ENCODE data around the gene CLDN22. TPM values are rescaled to one million over a fixed set of nuclear protein-coding genes. Genes with fewer than 3 reads are reported as not detected.

Gene CLDN22
- total RNA-seq, 1 donor from 2014 or later: not detected

DNA sequence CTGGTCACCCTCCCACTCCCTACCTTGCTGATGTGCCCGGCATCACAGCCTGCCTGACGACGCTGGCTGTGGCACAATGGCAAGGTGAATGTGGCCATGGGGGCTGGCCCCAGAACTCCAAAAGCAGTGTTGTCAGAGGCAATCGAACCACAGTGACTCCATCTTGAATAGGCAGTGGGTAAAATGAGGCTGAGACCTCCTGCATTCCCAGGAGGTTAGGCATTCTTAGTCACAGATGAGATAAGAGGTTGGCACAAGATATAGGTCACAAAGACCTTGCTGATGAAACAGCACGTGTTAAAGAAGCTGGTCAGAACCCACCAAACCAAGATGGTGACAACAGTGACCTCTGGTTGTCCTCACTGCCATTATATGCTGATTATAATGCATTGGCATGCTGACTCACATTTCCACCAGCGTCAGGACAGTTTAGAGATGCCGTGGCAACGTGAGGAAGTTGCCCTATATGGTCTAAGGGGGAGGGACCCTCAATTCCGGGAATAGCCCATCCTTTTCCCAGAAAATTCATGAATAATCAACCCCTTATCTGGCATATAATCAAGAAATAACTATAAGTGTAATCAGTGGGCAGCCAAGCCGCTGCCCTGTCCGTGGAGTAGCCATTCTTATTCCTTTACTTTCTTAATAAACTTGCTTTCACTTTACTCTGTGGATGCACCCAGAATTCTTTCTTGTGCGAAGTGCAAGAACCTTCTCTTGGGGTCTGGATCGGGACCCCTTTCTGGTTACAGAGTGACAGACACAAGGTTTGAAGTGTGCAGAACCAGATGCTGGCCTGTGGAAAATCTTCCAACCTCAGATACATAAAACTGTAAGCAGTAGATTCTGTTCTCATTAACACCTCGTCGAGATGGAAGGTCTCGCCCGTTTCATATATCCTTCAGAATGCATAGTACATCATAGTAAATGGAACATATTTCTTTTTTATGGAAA is 28.9 kb upstream of the CLDN22 start:
- DNase-seq (ENCODE audit: low spot score) (peak; percentile 17), ATAC-seq (no peak)
- intact Hi-C loops (cut with DNase I): no loop called here

GRCh38 chr4:183348136-183348535 is 28.1 kb upstream of the CLDN22 start:
- intact Hi-C loops (cut with DNase I): no loop called here
- DNase-seq (ENCODE audit: low spot score) (peak; percentile 31), ATAC-seq (no peak)

DNA sequence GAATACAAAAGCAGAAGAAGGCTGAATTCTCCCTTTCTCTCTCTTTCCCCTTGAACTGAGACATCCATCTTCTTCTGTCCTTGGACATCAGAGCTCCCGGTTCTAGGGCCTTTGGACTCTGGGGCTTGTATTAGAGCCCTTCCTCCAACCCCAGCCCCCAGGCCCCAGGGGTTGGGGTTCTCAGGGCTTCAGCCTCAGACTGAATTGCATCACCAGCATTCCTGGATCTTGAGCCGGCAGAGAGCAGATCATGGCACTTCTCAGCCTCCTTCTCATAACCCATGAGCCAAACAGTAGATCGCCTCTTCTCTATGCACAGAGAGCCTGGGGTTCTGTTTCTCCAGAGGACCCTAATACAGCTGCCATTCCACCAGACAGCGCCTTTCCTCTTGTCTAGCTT is 27.5 kb upstream of the CLDN22 start:
- intact Hi-C loops (cut with DNase I): no loop called here
- DNase-seq (ENCODE audit: low spot score): peak; percentile 13

GRCh38 chr4:183347146-183347545 is 27.1 kb upstream of the CLDN22 start:
- DNase-seq (ENCODE audit: low spot score) (peak; percentile 32), ATAC-seq (no peak)
- intact Hi-C loops (cut with DNase I): no loop called here

More for the DNA sequence above, 27.5 kb upstream of the CLDN22 start:
- ATAC-seq: no peak

GRCh38 chr4:183345261-183345660 is 25.2 kb upstream of the CLDN22 start:
- ATAC-seq (no peak), DNase-seq (ENCODE audit: low spot score) (no peak)
- intact Hi-C loops (cut with DNase I): no loop called here

DNA sequence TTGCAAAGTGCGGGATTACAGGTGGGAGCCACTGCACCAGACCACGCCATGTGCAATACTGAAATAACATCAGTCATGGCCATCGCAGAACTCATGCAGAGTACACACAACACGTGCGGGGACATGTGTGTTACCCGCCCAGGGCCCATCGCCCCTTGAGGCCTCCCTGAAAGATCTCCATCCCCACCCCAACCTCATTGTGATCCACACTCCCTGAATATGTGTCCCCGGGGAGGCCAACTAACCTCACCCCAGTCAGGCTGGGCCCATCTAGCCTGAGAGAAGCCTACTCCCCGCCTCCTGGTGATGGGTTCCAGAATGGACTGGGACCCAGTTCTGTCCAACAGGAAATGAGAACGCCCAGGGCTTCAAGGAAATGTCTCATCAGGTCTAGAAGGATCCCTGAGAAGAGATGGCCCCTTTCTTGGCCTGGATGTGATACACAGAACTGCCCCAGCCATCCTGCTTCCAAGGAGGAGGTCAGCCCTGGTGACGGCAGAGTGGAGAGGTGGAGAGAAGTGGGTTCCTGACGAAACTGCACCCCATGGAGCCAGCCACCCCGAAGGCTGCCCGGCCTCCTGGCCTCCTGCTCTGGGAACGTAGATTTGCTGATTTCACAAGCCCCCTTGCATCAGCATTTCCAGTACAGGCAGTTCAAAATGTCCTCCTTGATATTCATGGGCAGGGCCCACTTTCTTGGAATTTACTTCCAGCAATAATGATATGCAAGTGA is 24.6 kb upstream of the CLDN22 start:
- ATAC-seq (no peak), DNase-seq (ENCODE audit: low spot score) (no peak)
- intact Hi-C loops (cut with DNase I): no loop called here

- intact Hi-C loops (cut with DNase I): no loop called here
- DNase-seq (ENCODE audit: low spot score) (no peak), ATAC-seq (no peak)
Observed at GRCh38 chr4:183343730-183344129, 23.7 kb upstream of the CLDN22 start.

GRCh38 chr4:183342541-183343533 is 22.8 kb upstream of the CLDN22 start:
- intact Hi-C loops (cut with DNase I): no loop called here
- peak; percentile 58 for DNase-seq (ENCODE audit: low spot score)
- peak; percentile 73 for ATAC-seq

DNA sequence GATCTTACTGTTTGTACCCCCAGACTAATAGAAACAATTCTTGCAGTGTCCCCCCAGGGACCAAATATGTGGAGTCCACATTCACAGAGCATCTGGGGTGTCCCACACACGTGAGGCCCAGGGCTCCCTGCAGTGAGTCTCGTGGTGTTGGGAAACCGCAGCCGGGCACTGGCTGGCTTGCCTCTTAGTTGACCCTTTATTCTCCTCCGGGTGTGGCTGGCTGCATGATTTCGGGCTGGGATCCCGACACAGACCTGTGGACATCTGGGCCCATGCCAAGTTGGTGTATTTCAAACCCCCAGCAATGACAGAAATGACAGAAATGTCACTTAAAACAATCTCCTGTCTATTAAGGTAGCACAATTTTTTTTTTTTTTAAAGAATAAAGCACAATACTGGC is 17.8 kb upstream of the CLDN22 start:
- DNase-seq (ENCODE audit: low spot score) (no peak), ATAC-seq (no peak)
- intact Hi-C loops (cut with DNase I): no loop called here

DNA sequence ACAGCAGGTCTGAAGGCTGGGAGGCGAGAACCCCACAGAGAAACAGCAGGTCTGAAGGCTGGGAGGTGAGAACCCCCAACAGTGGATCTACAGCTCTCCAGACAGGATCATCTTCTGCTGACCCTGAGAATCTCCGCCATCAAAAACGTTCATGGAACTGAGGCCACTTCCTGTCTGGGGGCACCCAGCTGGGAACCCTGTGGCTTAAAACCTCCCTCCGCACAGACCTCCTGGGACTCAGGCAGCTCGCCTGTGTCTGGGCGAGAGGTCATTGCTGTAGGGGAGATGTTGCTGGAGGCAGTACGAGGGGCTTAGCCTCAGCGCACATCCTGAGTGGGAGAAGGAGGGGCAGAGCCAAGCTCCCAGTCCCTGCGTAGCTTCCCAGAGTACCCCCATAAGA is 17.3 kb upstream of the CLDN22 start:
- DNase-seq (ENCODE audit: low spot score): no peak
- intact Hi-C loops (cut with DNase I): no loop called here
- ATAC-seq: no peak

GRCh38 chr4:183335369-183335940 is 15.4 kb upstream of the CLDN22 start:
- no peak for DNase-seq (ENCODE audit: low spot score)
- intact Hi-C loops (cut with DNase I): no loop called here
- no peak for ATAC-seq

DNA sequence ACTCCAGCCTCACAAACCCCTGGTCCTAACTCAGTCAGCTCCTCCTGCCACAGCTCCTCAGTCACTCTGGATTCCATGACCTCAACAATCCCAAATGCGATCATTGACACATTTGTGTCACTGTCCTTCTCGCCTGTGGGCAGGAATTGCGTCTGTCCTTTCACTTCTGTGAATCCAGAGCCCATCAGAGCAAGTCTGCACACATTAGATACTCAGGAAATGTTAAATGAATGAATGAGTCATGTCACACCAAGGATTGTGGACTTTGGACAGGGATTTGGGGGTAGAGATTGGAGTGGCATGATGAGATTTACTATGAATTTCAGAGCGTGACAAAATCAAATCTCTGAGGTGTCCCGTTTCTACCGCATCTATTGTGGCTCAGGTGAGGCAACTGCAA is 13.9 kb upstream of the CLDN22 start:
- ATAC-seq (no peak), DNase-seq (ENCODE audit: low spot score) (no peak)
- intact Hi-C loops (cut with DNase I): no loop called here

DNA sequence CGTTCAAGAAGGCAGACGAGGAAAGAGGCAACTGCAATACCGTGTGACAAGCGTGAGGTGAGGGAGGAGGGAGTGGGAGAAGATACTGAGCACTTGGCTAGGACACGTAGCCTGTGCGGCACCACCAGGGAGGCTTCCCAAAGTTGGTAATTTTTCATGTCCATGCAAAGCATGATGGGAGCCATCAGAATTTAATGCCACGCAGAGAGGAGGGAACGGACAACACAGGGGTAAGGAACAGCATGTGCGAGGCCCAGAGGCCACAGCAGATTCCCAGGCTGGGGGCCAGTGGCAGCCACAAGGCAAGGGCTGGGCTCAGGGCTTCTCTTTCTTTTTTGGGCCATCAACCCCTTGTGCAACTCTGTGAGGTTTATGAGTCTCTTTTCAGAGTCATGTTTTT is 13.1 kb upstream of the CLDN22 start:
- no peak for ATAC-seq

GRCh38 chr4:183332447-183332846 is 12.4 kb upstream of the CLDN22 start:
- ATAC-seq: no peak
- DNase-seq (ENCODE audit: low spot score): no peak
- intact Hi-C loops (cut with DNase I): no loop called here

More for the DNA sequence above, 13.1 kb upstream of the CLDN22 start:
- DNase-seq (ENCODE audit: low spot score): no peak
- intact Hi-C loops (cut with DNase I): no loop called here

GRCh38 chr4:183330841-183331240 is 10.8 kb upstream of the CLDN22 start:
- intact Hi-C loops (cut with DNase I): no loop called here
- DNase-seq (ENCODE audit: low spot score): no peak
- ATAC-seq: no peak

- intact Hi-C loops (cut with DNase I): no loop called here
- ATAC-seq (no peak), DNase-seq (ENCODE audit: low spot score) (no peak)
Observed at GRCh38 chr4:183329954-183330742, 10.1 kb upstream of the CLDN22 start.

GRCh38 chr4:183329244-183329643 is 9.2 kb upstream of the CLDN22 start:
- ATAC-seq (no peak), DNase-seq (ENCODE audit: low spot score) (no peak)
- intact Hi-C loops (cut with DNase I): no loop called here

- no peak for ATAC-seq
- intact Hi-C loops (cut with DNase I): no loop called here
- no peak for DNase-seq (ENCODE audit: low spot score)
Observed at GRCh38 chr4:183328832-183329231, 8.8 kb upstream of the CLDN22 start.
